NCI-H1105 (cell line): ENCODE results near the gene ZBTB8OS.
"Not testable (repeated sequence)": the region's sequence is repeated elsewhere in the genome, so short reads cannot be mapped to it uniquely, and the experiment has no call there.

Experiments
- DNase-seq: peaks from one replicate; lab custom pipeline; 2025; lab: John Stamatoyannopoulos, UW

Gene ZBTB8OS

GRCh38 chr1:32650248-32650751, at the start of gene ZBTB8OS:
ZBTB8OS (minus strand) TSS chr1:32650550; CDS start chr1:32650529, 21 bp downstream.
- peak; percentile 94 for DNase-seq

DNA sequence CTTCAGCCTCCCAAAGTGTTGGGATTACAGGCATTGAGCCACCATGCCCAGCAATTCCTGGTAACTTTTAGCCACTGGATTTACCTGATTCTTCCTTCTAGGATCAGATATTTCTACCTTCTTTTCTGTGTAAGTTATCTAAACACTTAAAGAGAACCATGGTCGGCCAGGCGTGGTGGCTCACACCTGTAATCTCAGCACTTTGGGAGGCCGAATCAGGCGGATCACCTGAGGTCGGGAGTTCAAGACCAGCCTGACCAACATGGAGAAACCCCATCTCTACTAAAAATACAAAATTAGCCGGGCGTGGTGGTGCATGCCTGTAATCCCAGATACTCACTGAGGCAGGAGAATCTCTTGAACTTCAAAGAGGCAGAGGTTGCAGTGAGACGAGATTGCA, 46.6 kb upstream of the ZBTB8OS start:
- DNase-seq: not testable (repeated sequence)

GRCh38 chr1:32696041-32696440, 45.7 kb upstream of the ZBTB8OS start:
- DNase-seq: no peak

- no peak for DNase-seq
These were observed 45.0 kb upstream of the ZBTB8OS start for GRCh38 chr1:32695098-32695904.

GRCh38 chr1:32693455-32694174, 43.3 kb upstream of the ZBTB8OS start:
- DNase-seq: no peak

- DNase-seq: no peak
These were observed 36.0 kb upstream of the ZBTB8OS start for GRCh38 chr1:32686387-32686786.

- no peak for DNase-seq
These were observed 35.1 kb upstream of the ZBTB8OS start for GRCh38 chr1:32685498-32685897.

- no peak for DNase-seq
These were observed 33.9 kb upstream of the ZBTB8OS start for GRCh38 chr1:32684167-32684811.

DNA sequence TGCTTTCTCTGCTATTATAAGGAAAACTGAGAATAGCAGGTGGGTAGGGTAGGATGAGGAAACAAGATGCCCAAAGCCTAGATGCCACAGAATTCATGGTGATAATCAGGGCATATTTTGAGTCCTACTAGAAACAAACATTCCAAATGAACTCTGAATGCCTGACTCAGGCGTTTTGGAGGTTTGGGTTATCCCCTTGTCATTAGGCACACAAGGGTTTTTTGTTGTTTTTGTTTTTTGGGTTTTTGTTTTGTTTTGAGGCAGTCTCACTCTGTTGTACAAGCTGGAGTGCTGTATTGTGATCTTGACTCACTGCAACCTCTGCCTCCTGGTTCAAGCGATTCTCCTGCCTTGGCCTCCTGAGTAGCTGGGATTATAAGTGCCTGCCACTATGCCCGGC, 33.0 kb upstream of the ZBTB8OS start:
- DNase-seq: no peak

- no peak for DNase-seq
These were observed 31.6 kb upstream of the ZBTB8OS start for GRCh38 chr1:32681999-32682398.

DNA sequence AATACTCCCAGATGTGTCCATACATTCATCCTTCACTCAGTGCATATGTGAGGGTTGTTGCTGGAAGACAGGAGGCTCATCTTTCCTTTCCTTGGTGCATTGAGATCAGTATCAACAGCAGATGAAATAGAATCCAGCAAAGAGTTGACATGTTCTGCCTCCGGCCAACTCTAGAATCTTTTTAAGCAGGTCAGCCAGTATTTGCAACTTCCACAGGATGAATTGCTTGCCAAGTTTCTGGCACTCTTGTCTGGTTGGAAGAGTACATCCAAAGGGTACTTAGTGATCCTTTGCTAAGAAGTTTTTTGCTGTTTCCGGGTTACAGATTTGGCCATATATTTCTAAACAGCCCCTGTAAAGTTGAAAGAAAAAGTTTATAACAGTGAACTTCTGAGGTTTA, 31.2 kb upstream of the ZBTB8OS start:
- no peak for DNase-seq

GRCh38 chr1:32680642-32681041, 30.3 kb upstream of the ZBTB8OS start:
- DNase-seq: no peak

DNA sequence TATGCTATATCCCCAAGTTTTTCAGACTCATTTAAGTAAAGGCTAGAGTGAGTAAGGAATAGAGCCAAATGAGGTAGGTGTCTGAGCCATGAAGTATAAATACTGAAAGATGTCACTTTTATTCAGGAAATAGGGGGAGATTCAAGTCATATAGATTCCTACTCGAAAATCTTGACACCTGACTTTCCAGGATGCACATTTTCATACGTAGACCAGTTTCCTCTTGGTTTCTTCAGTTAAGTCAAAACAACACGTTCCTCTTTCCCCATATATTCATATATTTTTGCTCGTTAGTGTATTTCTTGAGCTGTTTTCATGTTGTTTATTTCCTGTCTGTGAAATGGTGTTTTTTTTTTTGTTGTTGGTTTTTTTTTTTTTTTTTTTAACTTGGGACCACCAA, 29.6 kb upstream of the ZBTB8OS start:
- DNase-seq: not testable (repeated sequence)

DNA sequence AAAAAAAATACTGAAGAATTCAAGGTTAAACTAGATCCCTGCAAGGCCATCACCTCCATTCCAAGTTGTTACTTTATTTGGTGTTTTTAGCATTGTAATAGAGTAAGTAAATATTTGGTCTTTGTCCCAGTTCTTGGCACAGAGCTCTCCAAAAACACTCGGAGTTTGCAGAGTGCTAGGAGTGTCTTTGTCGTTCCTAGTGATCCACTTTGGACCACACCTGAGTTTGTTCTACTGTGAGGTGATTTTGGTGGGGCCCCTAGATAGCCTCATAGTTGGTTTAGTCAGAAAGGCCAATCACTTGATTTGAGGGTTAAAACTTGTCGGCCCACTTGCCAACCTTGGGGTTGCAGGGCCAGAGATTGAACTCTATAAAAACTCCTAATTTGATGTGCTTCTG, 26.6 kb upstream of the ZBTB8OS start:
- no peak for DNase-seq

- not testable (repeated sequence) for DNase-seq
These were observed 18.4 kb upstream of the ZBTB8OS start for GRCh38 chr1:32668716-32669115.

DNA sequence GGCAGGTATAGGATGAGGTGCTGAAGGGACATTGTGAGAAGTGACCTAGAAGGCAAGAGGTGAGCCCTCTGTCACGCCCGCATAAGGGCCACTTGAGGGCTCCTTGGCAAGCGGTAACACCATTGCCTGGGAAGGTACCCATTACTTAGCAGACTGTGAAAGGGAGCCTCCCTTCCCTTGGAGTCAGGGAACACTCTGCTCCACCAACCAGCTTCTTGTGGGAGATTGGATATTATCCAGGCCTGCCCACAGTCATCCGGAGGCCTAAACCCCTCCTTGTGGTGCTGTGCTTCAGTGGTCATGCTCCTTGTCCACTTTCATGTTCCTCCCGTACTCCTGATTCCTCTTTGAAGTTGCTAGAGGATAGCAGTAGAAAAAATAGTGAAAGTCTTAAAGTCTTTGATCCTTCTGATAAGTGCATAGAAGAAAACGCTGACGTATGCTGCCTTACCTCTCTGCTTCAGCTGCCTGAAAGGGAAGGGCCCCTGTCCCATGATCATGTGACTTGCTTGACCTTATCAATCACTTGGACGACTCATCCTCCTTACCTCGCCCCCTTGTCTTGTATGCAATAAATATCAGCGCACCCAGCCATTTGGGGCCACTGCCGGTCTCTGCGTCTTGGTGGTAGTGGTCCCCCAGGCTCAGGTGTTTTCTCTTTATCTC, 16.7 kb upstream of the ZBTB8OS start:
- no peak for DNase-seq

- no peak for DNase-seq
These were observed 15.6 kb upstream of the ZBTB8OS start for GRCh38 chr1:32665915-32666314.

DNA sequence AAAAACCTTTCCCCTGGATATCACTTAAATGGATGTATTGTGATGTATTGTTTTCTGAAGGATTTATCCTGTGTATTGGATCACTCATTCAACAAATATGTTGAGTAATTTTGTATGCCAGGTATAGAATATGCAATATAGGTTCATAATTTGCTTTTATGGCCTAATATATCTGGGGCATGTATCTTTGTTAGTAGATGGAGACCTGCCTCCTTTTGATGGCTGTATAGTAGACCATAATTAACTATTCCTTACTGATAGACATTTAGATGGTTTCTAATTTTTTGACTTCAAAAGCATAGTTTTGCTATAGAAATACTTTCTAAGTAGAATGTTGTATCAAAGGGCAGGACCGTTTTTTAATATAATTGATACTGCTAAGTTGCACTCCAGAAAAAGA, 9.2 kb upstream of the ZBTB8OS start:
- no peak for DNase-seq

DNA sequence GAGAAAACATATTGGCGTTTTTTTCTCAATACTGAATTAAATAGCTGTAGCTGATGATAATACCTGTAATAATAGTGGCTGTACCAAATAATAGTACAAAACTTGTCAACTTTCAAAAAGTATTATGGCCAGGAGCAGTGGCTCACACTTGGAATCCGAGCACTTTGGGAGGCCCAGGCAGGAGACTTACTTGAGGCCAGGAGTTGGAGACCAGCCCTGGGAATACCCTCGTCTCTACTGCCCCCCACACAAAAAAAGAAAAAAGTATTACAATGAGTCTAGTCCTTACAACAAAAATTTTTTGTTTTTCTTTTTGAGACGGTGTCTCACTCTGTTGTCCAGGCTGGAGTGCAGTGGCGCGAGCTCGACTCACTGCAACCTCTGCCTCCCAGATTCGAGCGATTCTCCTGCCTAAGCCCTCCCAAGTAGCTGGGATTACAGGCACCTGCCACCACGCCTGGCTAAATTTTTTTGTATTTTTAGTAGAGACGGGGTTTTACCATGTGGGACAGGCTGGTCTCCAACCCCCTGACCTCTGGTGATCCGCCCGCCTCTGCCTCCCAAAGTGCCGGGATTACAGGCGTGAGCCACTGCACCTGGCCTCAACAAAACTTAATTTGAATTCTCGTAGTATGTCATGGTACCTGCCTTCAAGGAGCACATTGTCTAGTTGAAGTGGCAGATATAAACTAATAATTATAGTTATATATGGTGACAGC, 2.1 kb upstream of the ZBTB8OS start:
- DNase-seq: no peak

GRCh38 chr1:32651461-32652073, 1.2 kb upstream of the ZBTB8OS start:
- DNase-seq: peak; percentile 54
